GM21447 (cell line): ENCODE measurements around the gene WFDC2.
"Not testable (repeated sequence)": the region's sequence is repeated elsewhere in the genome, so short reads cannot be mapped to it uniquely, and the experiment has no call there.

Experiments
- ATAC-seq: cut with Tn5 transposase; IDR thresholded peaks from one replicate; pipeline ENCODE4 v1.9.1; 2021; ENCODE audit not compliant: unreplicated experiment

The WFDC2 gene

GRCh38 chr20:45450097-45450818 is 19.3 kb upstream of the WFDC2 start:
- no peak for ATAC-seq

- ATAC-seq = no peak
Observed at GRCh38 chr20:45452238-45452637, 17.3 kb upstream of the WFDC2 start.

GRCh38 chr20:45452772-45453691 is 16.5 kb upstream of the WFDC2 start:
- no peak for ATAC-seq

GRCh38 chr20:45456632-45457031 is 12.9 kb upstream of the WFDC2 start:
- ATAC-seq = no peak

GRCh38 chr20:45459606-45460005 is 9.9 kb upstream of the WFDC2 start:
- no peak for ATAC-seq

GRCh38 chr20:45461225-45461624 is 8.3 kb upstream of the WFDC2 start:
- no peak for ATAC-seq

- no peak for ATAC-seq
Observed at GRCh38 chr20:45462711-45463509, 6.6 kb upstream of the WFDC2 start.

GRCh38 chr20:45463709-45464108 is 5.8 kb upstream of the WFDC2 start:
- ATAC-seq = no peak

GRCh38 chr20:45465491-45466266 is 3.9 kb upstream of the WFDC2 start:
- ATAC-seq = no peak

- ATAC-seq = no peak
Observed at GRCh38 chr20:45467172-45467571, 2.4 kb upstream of the WFDC2 start.

GRCh38 chr20:45467861-45468260 is 1.7 kb upstream of the WFDC2 start:
- ATAC-seq = no peak

GRCh38 chr20:45470262-45470931 is 844 bp downstream of the WFDC2 start:
- peak; percentile 81 for ATAC-seq

- ATAC-seq = peak; percentile 35
Observed at GRCh38 chr20:45470937-45471336, 1.4 kb downstream of the WFDC2 start.

GRCh38 chr20:45472286-45472685 is 2.7 kb downstream of the WFDC2 start:
- not testable (repeated sequence) for ATAC-seq

GRCh38 chr20:45477530-45478148 is 8.1 kb downstream of the WFDC2 start:
- not testable (repeated sequence) for ATAC-seq

GRCh38 chr20:45479822-45480221 is 10.3 kb downstream of the WFDC2 start:
- ATAC-seq = no peak

- ATAC-seq = no peak
Observed at GRCh38 chr20:45484676-45485075, 15.1 kb downstream of the WFDC2 start.

- ATAC-seq = no peak
Observed at GRCh38 chr20:45485388-45485787, 15.8 kb downstream of the WFDC2 start.

- no peak for ATAC-seq
Observed at GRCh38 chr20:45487231-45487635, 17.7 kb downstream of the WFDC2 start.
